ENCODE measurements around the gene ABCB4.

GRCh38 chr7:87413029-87413428 lies 62.5 kb downstream of the ABCB4 start:
- TF ChIP-seq POLR2A (IDR thresholded peaks at IDR 0.05) (no peak), CTCF (IDR thresholded peaks at IDR 0.05) (no peak)
